Esophagus squamous epithelium (tissue), 4 donors: ENCODE results near the gene PTPA.

Experiments used
- CTCF ChIP-seq, 6 experiments: fragments of 450-650 bp in 4 of 6; fragments of 200-600 bp in 2 of 6; sonication (generic) in 2 of 6; IDR thresholded peaks; one replicate each; pipeline ENCODE4 v1.5.1; 2016 to 2019; ENCODE audit warnings: antibody characterized with exemption in 6 of 6, mild to moderate bottlenecking in 4 of 6, moderate library complexity in 4 of 6
- POLR2A ChIP-seq, 4 donors: fragments of 450-650 bp; IDR thresholded peaks; one replicate each; pipeline ENCODE4 v1.6.1; 2017; ENCODE audit warnings: antibody characterized with exemption in 4 of 4, mild to moderate bottlenecking in 4 of 4, moderate library complexity in 3 of 4

- no peak for TF ChIP-seq POLR2A (IDR thresholded peaks at IDR 0.05)
- TF ChIP-seq CTCF (IDR thresholded peaks at IDR 0.05): no peak
Observed at GRCh38 chr9:129184596-129185122, 73.4 kb downstream of the PTPA start.
